HG03066 (cell line): ENCODE results near the gene VGLL4.
"Not testable (repeated sequence)": the region's sequence is repeated elsewhere in the genome, so short reads cannot be mapped to it uniquely, and the experiment has no call there.

Source experiments
- ATAC-seq: cut with Tn5 transposase; IDR thresholded peaks from one replicate; pipeline ENCODE4 v1.9.1; 2021; ENCODE audit warnings: low read depth; ENCODE audit not compliant: unreplicated experiment

The VGLL4 gene

DNA sequence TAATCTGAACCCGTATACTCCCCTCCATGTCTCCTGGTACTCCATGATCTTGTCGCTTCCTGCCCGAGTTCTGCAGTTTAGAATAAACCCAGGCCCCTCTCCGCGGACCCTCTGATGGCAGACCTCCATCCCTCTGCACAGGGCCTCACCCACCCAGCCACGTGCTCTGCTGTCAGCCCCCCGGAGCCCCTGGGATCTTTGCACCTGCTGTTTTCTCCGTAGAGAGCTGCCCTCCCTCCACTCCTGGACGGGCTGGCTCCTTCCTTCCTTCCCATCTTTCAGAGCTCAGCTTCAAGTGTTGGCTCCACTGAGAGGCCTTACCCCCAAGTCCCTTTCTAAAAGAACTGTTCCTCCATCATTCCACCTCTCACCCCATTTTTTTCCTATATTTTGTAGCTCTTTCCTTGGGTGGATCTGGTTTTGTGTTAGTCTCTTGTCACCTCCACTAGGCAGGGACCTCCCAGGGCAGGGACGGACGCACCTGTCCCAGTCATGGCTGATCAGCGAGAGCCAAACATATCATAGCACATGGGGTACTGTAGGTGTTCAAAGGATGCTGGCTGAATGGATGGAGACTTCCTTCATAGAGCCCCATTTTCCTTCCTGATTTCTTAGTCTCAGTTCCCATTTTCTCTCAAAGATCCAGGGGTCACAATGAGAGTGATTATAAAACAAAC, 106.6 kb downstream of the VGLL4 start:
- no peak for ATAC-seq

DNA sequence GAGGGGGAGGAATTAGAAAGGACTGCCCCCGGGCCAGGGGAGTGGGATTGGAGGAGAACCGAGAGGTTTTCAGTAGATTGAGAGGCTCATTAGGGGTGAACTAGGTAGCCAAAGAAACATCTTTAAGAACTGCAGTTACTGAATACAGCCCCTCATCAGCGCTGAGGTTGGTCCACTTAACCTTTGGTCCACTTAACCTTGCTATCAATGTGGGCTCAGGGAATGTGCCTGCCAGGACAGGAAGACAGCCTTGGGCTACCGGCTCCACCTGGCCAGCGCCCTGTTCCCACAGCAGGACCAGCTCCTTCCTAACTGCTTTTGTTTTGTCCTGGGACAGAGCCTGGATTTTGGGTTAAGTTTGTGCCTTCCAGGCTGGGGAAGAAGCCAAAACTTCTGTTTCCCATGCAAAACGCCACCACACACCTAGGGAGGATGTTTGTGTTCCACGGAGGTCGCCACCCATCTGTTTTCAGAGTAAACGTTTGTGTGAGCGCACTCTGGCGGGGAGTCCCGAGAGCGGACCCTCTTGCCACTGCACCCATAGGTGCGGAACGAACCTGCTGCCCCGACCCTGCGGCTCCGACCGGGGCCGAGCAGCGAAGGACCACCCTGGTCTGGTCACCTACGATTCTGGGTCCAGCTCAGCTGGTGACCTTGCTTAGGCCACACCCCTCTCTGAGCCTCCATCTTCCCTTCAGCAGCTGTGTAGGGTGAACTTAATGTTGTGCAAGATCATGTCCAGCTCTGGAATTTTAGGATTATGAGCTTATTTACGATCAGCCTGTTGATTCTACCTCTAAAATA, 107.4 kb downstream of the VGLL4 start:
- ATAC-seq = no peak

DNA sequence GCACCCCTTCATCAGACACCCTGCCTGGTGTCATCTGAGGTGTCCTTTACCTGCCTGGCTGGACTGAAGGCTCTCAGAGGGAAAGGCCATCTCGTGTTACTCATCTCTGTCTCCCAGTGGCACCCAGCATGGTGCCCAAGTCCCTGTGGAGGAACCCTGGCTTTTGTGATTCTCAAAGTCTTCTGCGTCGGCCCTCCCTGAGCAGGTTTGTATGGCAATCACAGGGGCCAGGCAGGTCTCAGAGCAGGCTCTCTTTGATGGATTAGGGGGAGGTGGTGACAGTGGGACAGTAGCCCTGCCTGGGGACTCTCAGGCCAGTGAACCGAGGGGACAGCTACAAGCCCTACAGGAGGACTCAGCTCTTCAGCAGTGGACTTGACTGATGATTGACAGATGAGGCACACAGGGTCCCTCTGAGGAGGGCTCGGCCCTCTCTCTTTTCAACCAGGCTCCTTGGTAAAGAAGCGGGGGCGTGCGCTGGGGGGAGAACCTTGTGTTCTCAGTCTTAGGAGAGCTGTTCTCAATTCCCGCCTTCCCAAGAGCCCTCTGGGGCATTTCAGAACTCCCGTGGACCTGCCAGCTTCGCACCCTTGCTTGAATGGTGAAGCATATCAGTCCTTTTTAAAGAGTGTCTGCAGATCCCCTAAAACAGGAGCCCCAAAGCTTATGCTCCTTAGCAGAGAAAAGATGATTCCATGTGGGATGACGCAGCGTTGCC, 108.3 kb downstream of the VGLL4 start:
- no peak for ATAC-seq

DNA sequence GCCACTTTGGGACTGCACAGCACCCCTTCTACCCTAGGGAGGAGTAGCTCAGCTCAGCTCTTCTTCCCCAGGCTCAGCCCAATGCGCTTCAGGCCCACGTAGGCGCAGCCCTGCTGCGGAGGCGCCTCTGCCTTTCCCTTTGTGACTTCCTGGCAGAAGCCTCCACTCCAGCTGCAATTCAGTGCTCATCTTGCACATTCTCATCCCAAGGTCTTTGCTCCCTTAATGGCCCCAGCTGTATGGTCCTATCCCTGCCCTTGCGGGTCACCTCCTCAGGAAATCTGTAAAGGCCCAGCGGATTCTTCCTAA, 109.0 kb downstream of the VGLL4 start:
- no peak for ATAC-seq

DNA sequence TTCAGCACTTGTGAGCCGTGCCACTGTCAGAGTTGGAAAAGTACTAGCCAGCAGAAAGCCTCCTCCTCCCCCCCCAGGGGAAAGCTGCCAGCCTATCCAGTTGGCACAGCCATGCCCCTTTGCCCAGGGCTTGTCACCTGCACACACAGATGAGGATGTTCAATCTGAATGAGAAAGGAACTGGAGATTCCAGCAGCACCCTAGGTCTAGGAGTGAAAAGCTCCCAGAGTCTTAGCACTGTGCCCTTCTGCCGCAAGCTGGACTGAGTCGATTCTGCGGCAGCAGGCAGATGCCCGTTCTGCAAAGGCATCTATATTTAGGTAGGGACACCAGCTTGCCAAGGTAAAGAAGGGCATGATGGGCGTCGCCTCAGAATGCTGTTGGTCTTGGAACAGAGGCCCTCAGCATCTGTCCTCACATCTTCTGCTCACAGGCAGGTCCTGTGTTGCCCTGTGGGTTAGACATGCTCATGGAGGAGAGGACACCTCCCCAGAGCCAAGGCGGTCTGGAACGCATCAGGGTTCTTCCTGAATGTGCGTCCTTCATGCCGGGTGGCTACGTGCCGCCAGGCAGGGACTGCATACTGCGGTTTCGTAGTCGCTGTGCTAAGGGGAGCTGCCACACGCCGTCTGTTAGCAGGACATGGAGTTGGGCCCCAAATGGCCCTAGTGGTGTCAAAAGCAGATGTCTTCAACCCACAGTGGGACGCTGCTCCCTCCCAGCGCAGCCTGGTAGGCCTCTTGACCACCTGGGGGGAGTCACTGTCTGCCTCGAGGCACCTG, 109.5 kb downstream of the VGLL4 start:
- no peak for ATAC-seq

DNA sequence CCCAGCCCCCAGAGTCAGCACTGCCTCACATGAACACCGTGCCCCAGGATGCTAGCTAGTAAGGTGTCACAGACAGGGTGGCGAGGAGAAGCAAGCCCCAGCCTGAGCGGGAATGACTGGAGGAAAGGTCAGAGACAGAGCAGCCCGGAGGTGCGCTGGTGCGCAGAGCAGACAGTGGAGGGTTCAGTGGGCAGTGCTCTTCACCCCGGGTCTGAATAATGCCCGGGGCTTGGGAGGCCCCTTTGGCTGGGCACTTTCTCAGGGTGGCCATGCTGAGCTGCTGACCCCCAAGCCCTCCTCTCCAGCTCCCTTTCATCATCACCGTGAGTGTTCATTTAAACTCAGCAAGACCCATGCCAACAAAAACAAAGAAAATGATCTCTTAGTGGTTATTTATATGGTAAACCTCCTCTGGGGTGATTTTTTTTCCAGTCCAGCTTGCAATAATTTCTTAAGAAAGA, 110.8 kb downstream of the VGLL4 start:
- no peak for ATAC-seq

DNA sequence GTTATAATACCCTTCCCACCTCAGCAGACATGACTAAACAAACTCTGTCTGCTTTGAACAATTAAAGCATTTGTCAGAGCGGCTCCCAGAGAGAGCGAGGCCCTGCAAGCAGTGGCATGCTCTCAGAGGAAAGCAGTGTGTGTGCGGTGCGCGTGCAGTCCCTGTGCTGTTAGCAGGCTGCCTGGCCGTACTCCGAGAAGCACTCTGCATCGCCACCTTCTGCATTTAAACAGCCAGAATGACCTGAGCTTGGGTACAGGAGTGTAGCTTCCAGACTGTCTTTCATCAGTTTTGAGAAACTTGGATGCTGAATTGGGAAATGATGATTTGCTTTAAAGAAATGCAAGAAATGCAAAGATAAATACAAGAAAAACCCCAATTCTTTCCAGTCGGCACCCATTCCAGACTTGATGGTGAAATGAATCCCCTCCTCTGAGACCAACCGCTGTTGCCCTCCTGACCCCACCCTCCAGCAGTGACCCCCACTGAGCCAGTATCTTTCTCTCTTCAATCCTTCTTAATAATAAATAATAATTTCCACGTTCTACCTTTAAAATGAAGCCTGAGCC, 113.5 kb downstream of the VGLL4 start:
- no peak for ATAC-seq

DNA sequence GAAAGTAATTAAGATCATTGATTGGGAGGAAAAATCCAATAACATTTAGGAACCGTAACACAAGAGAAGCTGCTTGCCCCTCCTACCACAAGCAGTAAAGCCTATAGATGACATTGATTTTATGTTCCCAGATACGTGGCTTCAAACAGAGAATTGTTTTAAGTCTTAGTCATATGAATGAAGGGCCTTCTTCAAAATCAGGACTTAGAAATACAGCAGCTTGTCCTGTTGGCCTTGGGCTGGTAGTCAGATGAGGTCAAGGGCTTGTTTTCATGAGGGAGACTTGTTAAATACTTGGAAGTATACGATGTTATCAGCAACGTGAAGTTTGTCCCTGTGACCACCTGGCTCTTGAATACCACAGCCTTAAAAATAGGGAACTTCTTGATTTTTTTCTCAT, 114.4 kb downstream of the VGLL4 start:
- ATAC-seq = no peak

DNA sequence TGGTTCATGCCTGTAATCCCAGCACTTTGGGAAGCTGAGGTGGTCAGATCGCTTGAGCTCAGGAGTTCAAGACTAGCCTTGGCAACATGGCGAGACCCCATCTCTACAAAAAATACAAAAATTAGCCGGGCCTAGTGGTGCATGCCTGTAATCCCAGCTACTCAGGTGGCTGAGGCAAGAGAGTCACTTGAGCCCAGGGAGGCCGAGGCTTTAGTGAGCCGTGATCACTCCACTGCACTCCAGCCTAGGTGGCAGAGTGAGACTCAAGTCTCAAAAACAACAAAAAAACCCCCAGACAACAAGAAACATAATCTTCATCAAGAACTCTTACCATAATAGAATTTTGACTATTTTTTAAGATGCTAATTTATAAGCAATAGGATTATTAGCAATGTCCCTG, 117.6 kb downstream of the VGLL4 start:
- ATAC-seq = not testable (repeated sequence)

DNA sequence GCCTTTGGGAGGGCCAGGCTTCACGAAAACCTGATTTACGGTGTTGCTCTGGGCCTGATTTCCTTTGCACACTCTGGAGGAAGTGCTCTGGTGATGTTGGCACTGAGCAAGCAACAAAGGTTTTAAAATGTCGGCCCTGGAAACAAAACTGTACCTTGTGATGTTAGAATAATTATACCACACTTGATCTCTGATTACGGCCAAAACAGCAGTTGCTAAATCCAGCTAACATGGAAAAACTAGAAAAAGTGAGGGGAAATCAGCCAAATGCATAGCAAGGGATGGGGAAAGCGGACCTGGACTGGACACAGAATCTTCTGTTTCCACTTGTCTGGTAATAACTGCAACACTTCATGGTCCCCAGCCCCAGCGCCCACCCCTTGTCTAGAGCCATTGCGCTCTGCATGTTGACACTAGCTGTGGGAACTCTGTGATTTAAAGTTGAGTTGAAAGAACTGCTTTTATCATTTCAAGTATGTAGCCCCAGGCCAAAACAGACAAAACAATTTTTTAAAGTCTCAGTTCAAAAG, 120.1 kb downstream of the VGLL4 start:
- no peak for ATAC-seq

DNA sequence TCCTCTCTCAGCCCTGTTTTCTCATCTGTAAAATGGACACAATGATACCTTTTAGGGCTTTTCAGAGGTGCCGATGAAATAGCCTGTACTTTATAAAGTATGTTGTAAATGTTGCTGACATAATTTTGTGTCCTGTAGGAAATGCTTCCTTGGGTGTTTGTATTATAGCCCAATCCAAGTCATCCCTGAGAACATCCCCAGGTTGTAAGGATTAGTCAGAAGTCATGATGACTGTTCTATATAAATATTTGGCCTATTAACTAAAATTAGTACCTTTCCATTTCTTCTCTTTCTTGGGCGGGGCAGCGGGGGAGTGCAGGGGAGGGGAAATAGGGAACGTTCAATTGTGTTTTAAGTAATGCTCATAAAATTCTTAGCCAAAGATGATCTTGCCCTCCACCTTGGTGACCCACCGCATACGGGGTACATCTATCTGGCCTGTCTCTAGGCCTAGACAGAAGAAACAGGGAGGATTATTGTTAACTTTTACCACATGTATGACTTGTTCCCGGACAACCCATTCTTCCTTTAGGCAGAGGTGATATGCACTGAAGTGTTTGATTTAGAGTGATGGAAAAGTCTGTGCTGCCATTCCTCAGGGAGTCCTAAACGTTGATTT, 120.7 kb downstream of the VGLL4 start:
- ATAC-seq = no peak

DNA sequence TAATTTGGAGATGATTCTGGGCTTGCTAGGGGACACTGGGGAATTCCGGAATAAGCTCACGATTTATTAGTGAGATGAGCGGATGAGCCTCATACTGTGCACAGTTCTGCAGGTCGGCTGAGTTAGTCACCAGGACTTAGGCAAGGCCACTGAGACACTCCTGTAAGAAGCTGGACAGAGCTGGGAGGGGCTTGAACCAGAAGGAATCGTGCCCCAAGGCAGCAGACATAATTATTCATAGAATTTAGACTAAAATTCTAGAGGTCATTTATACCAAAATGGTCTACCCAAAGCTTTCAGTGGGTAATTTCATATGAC, 121.4 kb downstream of the VGLL4 start:
- no peak for ATAC-seq

DNA sequence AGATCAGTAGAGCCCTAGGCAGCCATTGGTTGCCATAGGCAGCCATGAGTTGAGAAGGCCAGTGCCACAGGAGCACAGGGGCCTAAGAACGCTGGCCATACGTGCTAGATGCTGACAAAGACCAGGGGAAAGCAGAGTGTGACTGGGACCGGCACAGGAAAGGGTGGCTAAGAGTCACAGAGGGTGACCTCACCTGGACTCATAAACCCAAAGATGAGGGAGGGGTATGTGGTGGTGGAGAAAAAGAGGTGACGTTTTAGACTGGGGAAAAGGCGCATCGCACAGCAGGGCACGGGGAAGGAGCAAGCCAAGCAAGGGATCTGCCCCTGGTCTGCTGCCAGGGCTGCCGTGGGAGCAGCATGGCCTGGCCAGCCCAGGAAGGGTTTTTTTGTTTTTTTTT, 122.5 kb downstream of the VGLL4 start:
- ATAC-seq = no peak

DNA sequence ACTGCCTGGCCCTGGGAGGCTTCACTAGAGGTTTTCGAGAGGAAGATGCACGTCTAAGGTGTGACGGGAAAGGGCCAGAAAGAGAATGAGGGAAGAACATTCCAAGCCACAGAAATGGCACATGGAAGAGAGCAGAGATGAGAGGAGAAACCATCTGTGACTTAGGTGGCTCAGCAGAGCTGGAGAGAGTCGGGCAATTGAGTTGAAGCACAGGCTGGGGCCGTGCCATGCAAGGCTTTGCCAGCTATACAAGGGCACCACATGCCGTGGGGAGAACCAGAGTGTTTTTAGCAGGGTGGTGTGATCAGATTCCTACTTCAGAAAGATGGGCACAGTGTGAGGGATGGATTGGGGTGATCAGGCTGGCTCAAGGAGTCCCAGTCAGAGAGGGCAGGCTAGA, 126.1 kb downstream of the VGLL4 start:
- ATAC-seq = no peak

DNA sequence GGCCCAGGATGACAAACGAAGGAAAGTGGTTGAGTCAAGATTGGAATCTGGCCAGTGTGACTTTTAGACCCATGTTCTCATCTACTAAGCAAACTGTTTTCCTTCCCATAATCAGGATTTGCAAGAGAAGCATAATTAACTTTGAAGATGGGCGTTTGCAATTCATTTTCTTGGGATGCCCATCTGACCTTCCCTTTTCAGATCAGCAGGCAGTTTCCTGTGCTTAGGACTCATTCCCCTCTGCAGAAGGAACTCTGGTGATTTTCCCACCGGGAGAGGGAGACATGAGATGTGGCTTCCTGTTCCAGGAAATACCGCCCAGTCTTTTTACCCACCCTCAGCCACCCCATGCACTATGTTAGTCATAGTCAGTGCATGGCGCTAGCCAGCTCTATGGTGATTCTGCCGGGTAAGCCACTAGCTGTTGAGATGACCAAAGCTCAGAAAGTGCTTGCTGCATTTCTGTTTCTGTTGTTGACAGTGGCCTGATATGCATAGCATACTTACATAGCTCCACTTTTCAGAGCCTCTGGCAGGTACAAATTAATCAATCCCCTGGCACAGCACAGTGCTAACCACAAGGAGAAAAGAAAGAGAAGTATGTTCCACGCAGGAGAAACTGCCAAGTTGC, 129.4 kb downstream of the VGLL4 start:
- no peak for ATAC-seq

DNA sequence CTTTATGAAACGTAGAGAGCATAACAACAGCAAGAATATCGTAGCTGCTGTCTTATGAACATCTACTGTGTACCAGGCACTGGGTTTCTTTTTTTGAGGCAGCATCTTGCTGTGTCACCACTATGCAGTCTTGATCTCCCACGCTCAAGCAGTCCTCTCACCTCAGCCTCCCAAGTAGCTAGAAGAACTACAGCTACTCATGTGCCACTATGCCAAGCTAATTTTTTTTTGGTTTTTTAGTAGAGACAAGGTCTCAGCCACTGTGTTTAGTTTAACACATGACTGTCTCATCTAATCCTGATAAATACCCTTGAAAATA, 129.9 kb downstream of the VGLL4 start:
- ATAC-seq = no peak

DNA sequence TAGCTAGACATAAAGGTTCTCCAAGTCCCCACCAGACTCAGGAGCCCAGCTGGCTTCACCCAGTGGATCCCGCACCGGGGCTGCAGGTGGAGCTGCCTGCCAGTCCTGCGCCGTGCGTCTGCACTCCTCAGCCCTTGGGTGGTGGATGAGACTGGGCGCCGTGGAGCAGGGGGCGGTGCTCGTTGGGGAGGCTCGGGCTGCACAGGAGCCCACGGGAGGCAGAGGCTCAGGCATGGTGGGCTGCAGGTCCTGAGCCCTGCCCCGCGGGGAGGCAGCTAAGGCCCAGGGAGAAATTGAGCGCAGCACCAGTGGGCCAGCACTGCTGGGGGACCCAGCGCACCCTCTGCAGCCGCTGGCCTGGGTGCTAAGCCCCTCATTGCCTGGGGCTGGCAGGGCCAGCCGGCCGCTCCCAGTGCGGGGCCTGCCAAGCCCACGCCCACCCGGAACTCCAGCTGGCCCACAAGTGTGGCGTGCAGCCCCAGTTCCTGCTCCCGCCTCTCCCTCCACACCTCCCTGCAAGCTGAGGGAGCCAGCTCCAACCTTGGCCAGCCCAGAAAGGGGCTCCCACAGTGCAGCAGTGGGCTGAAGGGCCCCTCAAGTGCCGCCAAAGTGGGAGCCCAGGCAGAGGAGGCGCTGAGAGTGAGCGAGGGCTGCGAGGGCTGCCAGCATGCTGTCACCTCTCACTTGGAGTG, 130.4 kb downstream of the VGLL4 start:
- ATAC-seq = not testable (repeated sequence)

DNA sequence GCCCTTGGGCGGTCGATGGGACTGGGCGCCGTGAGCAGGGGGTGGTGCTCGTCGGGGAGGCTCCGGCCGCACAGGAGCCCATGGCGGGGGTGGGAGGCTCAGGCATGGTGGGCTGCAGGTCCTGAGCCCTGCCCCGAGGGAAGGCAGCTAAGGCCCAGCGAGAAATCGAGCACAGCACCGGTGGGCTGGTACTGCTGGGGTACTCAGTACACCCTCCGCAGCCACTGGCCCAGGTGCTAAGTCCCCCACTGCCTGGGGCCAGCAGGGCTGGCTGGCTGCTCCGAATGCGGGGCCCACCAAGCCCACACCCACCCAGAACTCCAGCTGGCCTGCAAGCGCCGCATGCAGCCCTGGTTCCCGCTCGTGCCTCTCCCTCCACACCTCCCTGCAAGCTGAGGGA, 132.1 kb downstream of the VGLL4 start:
- not testable (repeated sequence) for ATAC-seq

DNA sequence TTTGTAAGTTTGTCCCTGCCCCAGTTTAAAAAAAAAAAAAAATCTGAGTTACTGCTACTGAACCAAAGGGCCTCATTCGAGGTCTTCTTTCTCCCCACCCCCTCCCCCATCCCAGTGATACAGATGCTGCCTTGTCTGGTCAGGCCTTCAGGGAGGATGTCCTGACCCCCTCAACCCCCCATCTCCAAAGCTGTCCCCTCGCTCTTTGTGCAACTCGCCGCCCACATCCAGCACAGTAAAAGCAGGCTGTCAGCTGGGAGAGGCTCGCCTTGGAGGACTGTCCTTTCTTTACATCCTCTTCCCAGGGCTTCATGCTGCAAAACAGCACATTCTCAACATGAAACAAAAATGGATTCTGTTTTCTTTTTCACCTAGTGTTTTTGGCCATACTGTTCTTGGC, 133.4 kb downstream of the VGLL4 start:
- no peak for ATAC-seq
